ENCODE data around the gene WNT11. TPM values are rescaled to one million over a fixed set of nuclear protein-coding genes. Genes with fewer than 3 reads are reported as not detected.

The WNT11 gene
- total RNA-seq, 1 experiment from 2014 or later: not detected

GRCh38 chr11:76175783-76176182 is 30.5 kb downstream of the WNT11 start:
- H3K4me1 Mint-ChIP-seq (ENCODE audit: low read depth, unreplicated experiment): no peaks in the 10 kb centered on the region
- no peak overlapping the region for H3K27ac Mint-ChIP-seq (ENCODE audit: unreplicated experiment)
- no peak for TF ChIP-seq CTCF (IDR thresholded peaks at IDR 0.05; ENCODE audit: unreplicated experiment)
- H3K9me3 Mint-ChIP-seq (ENCODE audit: low read depth, unreplicated experiment): no peaks in the 10 kb centered on the region
- intact Hi-C loops (cut with micrococcal nuclease; ENCODE audit: unreplicated experiment): no loop called here
- DNase-seq: no peak
- BruUV-seq (replicated peaks): no TSS peak
- CTCF ChIA-PET: no interaction called here
- no peaks in the 10 kb centered on the region for H3K36me3 Mint-ChIP-seq (ENCODE audit: insufficient read depth, unreplicated experiment)
- H3K27me3 Mint-ChIP-seq (ENCODE audit: unreplicated experiment): peaks cover 81% of the 10 kb centered on the region
- no peak overlapping the region for H3K4me3 Mint-ChIP-seq (ENCODE audit: low read depth, unreplicated experiment)

- intact Hi-C loops (cut with micrococcal nuclease; ENCODE audit: unreplicated experiment): no loop called here
- DNase-seq: no peak
- no peak for TF ChIP-seq CTCF (IDR thresholded peaks at IDR 0.05; ENCODE audit: unreplicated experiment)
- CTCF ChIA-PET: no interaction called here
- Mint-ChIP-seq H3K9me3 (ENCODE audit: low read depth, unreplicated experiment) (no peaks in the 10 kb centered on the region), H3K36me3 (ENCODE audit: insufficient read depth, unreplicated experiment) (no peaks in the 10 kb centered on the region), H3K27me3 (ENCODE audit: unreplicated experiment) (peaks cover 70% of the 10 kb centered on the region), H3K27ac (ENCODE audit: unreplicated experiment) (no peak overlapping the region), H3K4me3 (ENCODE audit: low read depth, unreplicated experiment) (no peak overlapping the region), H3K4me1 (ENCODE audit: low read depth, unreplicated experiment) (no peaks in the 10 kb centered on the region)
- no TSS peak for BruUV-seq (replicated peaks)
Measured at GRCh38 chr11:76174330-76174729, 32.0 kb downstream of the WNT11 start.

GRCh38 chr11:76173663-76174062 is 32.6 kb downstream of the WNT11 start:
- no peaks in the 10 kb centered on the region for H3K9me3 Mint-ChIP-seq (ENCODE audit: low read depth, unreplicated experiment)
- TF ChIP-seq CTCF (IDR thresholded peaks at IDR 0.05; ENCODE audit: unreplicated experiment): no peak
- DNase-seq: no peak
- no TSS peak for BruUV-seq (replicated peaks)
- H3K27ac Mint-ChIP-seq (ENCODE audit: unreplicated experiment): no peak overlapping the region
- H3K27me3 Mint-ChIP-seq (ENCODE audit: unreplicated experiment): peaks cover 69% of the 10 kb centered on the region
- no peaks in the 10 kb centered on the region for H3K36me3 Mint-ChIP-seq (ENCODE audit: insufficient read depth, unreplicated experiment)
- intact Hi-C loops (cut with micrococcal nuclease; ENCODE audit: unreplicated experiment): no loop called here
- CTCF ChIA-PET: no interaction called here
- H3K4me1 Mint-ChIP-seq (ENCODE audit: low read depth, unreplicated experiment): no peaks in the 10 kb centered on the region
- no peak overlapping the region for H3K4me3 Mint-ChIP-seq (ENCODE audit: low read depth, unreplicated experiment)

GRCh38 chr11:76172583-76172982 is 33.7 kb downstream of the WNT11 start:
- intact Hi-C loops (cut with micrococcal nuclease; ENCODE audit: unreplicated experiment): no loop called here
- Mint-ChIP-seq H3K27ac (ENCODE audit: unreplicated experiment) (no peak overlapping the region), H3K4me3 (ENCODE audit: low read depth, unreplicated experiment) (no peak overlapping the region)

More at GRCh38 chr11:76172583-76172982, 33.7 kb downstream of the WNT11 start:
- TF ChIP-seq CTCF (IDR thresholded peaks at IDR 0.05; ENCODE audit: unreplicated experiment): no peak
- Mint-ChIP-seq H3K27me3 (ENCODE audit: unreplicated experiment) (peaks cover 79% of the 10 kb centered on the region), H3K36me3 (ENCODE audit: insufficient read depth, unreplicated experiment) (no peaks in the 10 kb centered on the region), H3K9me3 (ENCODE audit: low read depth, unreplicated experiment) (no peaks in the 10 kb centered on the region), H3K4me1 (ENCODE audit: low read depth, unreplicated experiment) (no peaks in the 10 kb centered on the region)
- DNase-seq: no peak
- BruUV-seq (replicated peaks): no TSS peak
- CTCF ChIA-PET: no interaction called here

Data from Calu3 (cell line).